ENCODE measurements around the gene DHX32.

DHX32 gene

GRCh38 chr10:125801574-125801973 is 79.5 kb downstream of the DHX32 start:
- no peak for DNase-seq

- DNase-seq: no peak
These were observed 81.5 kb downstream of the DHX32 start for GRCh38 chr10:125799451-125800182.

DNA sequence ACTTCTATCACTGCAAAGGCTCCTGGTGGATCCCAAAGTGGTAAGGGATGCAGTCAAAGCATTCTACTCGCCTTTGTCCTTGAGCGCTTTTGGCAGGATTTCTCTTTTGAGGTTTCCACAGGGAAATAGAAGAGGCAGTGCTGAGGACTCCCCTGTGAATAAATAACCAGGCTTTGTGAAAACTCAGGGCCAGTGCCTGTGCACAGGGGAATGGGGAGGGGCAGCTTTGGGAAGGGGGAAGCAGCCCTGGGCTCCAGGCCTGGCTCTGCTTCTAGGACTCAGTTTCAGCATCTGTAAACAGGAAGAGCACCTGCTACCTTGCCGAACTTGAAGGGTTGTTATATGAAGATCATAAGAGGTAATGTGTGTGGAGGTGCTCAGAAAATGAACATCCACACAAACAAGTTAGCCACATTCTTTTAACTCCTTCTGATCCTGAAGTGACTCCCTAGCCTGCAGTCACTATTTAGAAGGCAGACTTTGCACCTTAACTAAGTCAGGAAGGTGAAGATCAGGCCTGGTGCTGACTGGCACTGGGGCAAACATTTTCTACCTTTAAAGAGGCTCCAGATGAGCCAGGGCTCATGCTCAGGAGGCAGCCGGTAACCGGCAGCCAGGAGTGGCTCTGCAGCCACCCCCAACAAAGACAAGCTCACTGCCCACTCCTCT is 83.0 kb downstream of the DHX32 start:
- DNase-seq: no peak

DNA sequence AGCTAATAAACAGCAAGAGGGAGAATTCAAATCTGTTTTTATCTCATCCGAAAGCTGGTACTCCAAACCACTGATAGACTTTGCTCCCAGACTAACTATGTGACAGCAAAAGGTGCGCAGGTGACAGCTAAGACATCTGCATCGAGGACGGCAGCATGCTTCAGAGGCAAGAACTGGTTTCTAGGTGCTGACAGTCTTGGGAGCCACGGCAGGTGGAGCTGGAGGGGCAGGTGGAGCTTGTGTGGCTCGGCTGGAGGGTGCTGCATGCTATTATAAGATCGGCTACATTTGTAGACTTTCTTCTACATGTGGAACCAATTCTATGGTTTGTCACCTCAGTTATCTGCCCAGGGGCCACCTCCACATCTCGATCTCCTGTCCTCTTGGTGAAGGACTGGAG is 83.7 kb downstream of the DHX32 start:
- no peak for DNase-seq

DNA sequence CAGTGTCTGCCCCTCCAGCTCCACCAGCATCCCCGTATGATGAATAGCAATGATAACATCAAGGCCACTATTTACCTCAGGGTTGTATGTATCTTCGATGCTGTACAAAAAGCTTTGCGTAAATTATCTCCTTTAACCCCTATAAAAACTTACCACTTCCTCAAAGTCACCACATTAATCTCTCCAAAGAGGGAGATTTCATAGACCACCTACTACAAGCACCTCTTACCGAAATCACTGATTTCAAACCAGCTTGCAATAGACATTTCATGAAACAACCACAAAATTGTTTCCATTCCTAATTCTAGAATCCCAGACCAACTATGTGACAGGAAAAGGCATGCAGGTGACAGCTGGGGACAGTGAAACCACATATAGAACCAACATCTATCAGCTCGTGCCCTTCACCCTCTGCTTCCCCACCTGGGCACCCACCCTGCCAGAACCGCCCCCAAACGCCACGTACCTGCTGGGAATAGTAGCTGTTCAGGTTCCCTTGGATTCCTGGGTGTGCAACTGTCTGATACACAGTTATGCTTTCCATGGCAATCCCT is 85.4 kb downstream of the DHX32 start:
- no peak for DNase-seq

GRCh38 chr10:125795128-125795527 is 86.0 kb downstream of the DHX32 start:
- no peak for DNase-seq

DNA sequence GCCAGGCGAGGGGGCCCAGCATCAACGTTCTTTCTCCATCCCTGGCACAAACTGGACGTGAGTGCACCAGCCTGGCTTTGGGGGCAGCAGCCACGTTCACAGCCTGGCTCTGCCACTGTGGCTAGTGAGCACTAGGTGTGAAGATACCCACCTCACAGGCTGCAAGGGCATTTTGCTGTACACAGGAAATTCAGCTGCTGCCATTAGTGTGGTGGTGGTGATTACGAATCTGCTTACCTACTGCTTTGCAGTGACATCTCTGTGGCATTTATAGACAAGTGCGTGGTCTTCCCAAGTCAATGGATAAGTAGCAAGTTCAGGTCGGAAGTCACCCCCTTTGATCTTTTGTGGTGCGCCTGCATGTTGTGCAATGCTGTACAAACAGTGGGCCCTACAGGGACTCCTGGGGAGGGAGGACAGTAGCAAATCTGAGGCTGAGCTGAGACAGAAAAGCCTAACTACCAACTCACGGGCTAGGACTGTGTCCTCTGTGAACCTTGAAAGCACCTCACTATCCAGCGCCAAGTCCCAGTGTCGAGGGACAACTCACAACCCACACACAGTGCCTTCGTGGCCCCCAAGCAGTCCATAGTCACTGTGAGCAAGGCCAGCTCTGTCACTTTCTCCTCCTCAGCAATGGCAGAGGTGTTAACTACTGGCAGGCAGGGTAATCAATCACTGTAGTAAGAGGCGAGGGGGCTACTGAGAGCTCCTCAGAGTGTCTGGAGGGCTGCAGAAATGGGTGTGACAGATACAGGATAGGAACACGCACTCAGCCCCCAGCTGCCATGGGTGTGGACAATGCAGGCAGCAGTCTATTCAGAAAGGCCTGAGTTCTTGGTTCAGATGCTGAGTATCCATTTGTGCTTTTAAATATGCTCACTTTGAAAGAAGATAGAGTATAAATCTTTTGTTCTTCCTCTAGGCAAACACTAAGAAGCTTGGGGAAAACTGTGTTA is 88.5 kb downstream of the DHX32 start:
- no peak for DNase-seq

DNA sequence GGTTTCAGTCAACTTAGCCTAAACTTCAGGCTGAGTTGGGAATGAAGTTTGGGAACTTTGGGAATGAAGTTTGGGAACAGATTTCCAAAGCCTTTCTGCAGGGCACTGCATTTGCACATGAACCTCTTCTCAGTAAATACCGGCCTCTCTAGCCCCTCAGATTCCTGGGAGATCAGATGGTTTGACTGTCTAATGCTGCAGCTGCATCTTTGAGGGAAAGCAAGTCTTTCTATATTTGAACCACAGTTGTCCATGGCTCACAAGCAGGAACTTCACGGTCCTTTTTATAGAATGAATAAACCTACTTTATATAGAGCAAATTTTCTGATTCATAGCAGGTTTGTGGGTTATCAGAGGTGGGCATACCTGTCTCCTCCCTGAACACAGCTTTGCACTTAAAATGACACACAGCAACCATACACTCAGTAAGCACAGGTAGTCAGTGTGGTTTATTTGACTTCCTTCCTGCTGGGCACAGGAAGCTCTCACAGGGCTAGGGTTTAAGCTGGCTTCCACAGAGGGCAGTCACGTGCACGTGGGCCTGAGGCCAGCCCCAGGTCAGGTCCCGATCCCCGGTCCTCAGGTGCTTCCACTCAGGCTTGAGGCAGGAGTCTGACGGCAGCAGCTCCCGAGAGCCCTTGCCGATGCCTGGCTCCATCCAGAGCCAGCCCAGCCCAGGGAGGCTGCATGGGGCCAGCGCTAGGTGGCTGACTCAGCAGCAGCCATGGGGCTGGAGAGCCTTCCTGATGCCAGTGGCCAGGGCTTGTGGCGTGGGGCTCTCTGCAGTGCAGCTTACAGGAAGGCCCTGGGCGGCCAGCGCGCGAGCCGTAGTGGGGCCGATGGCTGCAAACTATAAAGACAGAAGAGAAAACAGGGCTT is 92.7 kb downstream of the DHX32 start:
- no peak for DNase-seq
